GM19438 (cell line): Measurements from ENCODE around the gene TP53I11.

Experiments used
- ATAC-seq: cut with Tn5 transposase; IDR thresholded peaks from one replicate; pipeline ENCODE4 v1.9.1; 2021; ENCODE audit warnings: low read depth; ENCODE audit not compliant: unreplicated experiment

Gene TP53I11

DNA sequence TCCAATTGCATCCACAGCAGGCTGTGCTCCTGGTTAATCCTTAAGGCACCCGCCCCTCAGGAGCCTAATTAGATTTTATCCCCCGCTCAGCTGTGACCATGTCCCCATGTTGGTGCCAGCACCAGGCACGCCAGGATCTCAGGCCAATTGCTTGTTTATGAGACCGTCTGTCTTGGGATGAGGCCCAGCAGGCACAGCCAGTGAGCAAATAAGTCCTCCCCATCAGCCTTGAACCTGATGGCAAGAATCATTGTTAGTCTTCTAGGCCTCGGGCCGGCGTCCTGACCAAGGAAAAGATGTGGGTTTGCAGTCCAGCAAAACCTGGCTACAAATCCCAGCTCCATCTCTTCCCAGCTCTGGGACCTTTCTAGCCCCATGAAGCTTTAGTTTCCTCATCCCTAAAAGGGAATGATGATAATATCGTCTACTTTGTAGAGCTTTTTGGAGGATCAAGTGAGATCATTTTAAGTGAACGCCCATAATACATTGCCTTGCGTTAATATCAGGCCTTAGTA, 57.3 kb downstream of the TP53I11 start:
- ATAC-seq, result no peak

GRCh38 chr11:44892843-44893242, 57.8 kb downstream of the TP53I11 start:
- ATAC-seq, result no peak

- no peak for ATAC-seq
Observed at GRCh38 chr11:44889266-44889665, 61.4 kb downstream of the TP53I11 start.

GRCh38 chr11:44887636-44888035, 63.0 kb downstream of the TP53I11 start:
- ATAC-seq, result no peak

- no peak for ATAC-seq
Observed at GRCh38 chr11:44886790-44887140, 63.9 kb downstream of the TP53I11 start.

DNA sequence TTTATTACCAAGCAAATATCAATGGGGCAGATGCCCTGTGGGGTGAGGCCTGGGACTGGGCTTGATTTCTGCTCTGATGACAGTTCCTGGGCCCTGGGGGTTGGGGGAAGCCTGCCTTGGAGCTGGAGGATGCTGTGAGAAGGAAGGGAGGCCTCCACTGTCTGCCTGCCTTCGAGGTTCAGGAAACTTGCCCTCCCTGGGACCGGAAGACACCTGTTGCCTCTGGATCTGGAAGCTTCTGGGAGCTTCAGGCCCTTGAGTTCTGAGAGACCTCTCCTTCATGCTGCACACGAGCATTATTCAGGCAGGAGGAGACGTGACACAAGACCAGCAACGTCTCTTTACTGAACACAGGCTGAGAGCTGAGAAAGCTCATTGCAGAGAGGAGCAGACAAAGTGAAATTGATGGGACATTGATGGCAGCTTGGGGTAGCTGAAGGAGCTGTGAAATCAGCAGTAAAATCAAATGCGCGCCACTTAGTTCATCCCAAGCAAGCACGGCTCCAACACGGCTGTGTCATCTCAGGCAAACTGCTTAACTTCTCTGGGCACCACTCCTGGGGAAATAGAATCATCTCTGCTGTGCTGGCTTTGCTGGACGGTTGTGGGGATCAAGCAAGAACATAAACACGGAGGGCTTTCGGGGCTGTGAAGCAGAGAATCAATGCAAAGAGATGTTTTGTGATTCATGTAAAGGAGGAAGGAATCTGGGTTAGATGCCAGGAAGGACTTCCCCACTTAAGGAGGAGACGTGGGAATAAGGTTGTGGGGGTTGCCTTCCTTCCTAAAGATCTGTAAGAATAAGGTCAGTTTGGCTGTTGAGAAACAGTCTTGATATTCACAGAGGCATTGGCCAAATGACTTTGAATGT, 64.5 kb downstream of the TP53I11 start:
- no peak for ATAC-seq

DNA sequence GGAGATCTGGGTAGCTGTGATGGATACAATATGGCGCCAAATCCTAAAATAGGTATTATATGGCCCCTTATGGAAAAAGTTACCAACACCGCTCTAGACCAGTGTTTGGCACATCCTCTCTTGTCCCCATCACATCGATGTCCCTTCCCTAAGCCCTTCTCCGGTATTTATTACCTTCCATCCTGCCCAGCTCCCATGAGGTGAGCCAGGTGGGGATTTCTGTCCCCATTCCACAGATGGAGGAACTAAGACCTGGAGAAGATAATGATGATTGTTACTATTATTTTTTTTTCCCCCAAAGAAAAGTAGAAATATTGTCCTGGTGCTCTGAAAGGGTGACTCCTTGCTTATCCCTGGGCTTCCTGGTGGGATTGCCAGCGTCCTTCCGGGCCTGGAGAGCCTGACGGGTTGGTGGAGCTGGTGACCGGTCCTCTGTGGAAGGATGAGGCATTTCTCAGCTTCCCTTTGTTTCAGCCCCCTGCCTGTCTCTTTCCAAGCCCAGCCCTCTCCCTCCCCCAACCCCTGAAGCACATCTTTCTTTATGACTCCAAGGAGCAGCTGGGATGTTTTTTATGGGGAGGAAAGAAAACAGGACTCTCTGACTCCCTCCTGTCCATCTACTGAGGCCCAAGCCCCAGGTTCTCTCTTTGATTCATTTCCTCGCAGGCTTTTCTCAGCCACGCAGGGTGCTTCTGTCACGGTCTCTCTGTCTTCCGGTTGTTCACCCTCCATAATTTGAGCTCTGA, 65.4 kb downstream of the TP53I11 start:
- no peak for ATAC-seq

DNA sequence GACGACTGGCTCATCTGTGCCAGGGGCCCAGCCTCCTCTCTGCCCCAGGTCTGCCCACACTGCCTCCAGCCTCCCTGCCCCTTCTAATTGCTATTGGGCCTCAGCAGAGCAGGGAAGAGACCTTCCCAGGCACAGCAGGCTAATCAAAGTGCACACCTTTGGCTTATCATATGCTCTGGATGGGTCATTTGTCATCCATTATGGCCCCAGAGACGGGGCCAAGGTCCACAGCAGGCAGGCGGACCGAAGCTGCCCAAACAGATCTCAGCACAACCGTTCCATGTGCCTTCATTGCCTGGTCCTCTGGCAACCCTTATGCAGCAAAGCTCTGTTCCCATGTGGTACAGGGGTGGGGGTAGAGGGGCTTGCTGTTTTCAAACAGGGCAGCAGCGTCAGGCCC, 66.6 kb downstream of the TP53I11 start:
- ATAC-seq, result no peak

DNA sequence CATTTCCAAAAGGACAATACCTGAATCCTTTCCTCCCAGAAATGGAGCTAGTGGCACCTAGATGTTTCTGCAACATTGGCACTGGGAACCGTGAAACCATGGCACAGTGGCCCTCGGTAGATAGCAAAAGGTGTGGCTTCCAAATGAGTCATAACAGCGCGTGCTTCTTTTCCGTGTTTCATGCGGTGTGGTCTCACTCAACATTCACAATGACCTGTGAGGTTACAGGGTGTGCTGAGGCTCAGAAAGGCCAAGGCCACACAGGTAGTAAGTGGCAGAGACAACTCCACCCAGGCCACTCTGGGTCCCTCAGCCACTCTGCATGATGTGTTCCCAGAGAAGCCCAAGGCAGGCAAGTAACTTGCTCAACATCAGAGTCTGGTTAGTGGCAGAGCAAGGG, 67.4 kb downstream of the TP53I11 start:
- no peak for ATAC-seq
